ENCODE results near the gene GRM6.

The GRM6 gene

GRCh38 chr5:178994580-178995340 is at the start of gene GRM6:
Gene GRM6, minus strand, starts transcription at chr5:178995320. Its CDS starts 376 bp downstream, at chr5:178994944.
- no peak for DNase-seq (ENCODE audit: low read depth in 2 of 3, low spot score in 2 of 3)

DNA sequence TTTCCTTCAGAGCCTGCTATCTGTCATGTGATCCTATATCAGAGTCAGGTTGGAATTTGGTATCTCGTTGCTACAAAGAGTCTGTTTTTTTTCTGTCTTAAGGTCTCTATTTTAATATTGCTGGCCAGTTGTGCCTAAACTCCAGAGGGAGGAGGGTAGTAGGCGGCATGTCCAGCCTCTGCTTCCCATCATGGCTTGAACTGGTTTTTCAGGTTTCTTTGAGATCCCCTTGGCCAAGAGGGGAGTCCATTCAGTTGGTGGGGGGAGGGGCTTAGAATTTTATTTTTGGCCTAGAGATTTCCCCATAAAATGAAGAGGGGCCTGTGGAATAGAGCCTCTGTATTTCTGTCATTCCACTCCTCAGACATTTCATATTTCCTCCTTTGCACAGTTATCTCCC is 49.6 kb upstream of the GRM6 start:
- DNase-seq (ENCODE audit: low read depth in 2 of 3, low spot score in 2 of 3) = no peak

DNA sequence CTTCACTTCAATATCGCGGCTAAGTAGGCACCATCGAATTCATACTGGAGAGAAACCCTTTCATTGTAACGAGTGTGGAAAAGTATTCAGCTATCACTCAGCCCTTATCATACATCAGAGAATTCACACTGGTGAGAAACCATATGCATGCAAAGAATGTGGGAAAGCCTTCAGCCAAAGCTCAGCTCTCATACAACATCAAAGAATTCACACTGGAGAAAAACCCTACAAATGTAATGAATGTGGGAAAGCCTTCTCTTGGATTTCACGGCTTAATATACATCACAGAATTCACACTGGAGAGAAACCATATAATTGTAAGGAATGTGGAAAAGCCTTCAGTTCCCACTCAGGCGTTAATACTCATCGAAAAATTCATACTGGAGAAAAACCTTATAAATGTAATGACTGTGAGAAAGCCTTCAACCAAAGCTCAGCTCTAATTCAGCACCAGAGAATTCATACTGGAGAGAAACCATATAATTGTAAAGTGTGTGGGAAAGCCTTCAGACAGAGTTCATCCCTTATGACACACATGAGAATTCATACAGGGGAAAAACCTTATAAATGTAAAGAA is 38.0 kb upstream of the GRM6 start:
- no peak for DNase-seq (ENCODE audit: low read depth in 2 of 3, low spot score in 2 of 3)

GRCh38 chr5:179023528-179024189 is 28.5 kb upstream of the GRM6 start, which contains the start of gene ZNF879:
Gene ZNF879, plus strand, starts transcription at chr5:179023804. Its CDS starts 1,201 bp downstream, at chr5:179025005.
- DNase-seq (ENCODE audit: low read depth in 2 of 3, low spot score in 2 of 3) = peak; percentile 77 to 83 (median 79)

- no peak for DNase-seq (ENCODE audit: low read depth in 2 of 3, low spot score in 2 of 3)
Observed at GRCh38 chr5:179008667-179009066, 13.5 kb upstream of the GRM6 start.

DNA sequence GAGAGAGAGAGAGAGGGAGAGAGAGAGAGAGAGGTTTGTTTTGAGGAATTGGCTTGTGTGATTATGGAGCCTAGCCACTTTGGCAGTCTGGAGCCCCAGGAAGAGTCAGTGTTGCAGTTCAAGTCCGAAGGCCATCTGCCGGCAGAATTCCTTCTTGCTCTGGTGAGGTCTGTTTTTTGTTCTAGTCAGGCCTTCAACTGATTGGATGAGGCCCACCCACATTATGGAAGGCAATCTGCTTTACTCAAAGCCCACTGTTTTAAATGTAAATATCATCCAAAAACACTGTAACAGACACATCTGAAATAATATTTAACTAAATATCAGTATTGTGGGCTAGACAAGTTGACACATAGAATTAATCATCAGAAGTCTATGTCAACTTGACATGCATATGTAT is 11.4 kb upstream of the GRM6 start:
- no peak for DNase-seq (ENCODE audit: low read depth in 2 of 3, low spot score in 2 of 3)

DNA sequence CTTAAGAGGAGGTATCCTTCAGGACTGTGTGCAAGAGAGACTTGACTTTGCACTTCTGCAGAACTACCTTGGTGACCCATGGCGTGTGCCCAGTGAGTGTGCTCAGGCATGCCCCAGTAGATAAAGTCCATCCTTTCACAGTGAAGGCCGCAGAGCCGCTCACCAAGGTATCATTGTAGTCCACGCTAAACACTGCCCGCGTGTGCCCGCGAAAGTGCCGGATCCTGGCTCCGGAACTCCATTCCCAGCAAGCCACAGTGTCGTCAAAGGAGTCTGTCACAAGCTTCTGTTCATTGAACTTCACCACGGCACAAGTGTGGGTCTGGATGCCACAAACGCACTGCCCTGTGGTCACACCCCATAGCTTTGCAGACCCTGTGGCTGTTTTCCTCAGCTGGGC is 3.3 kb upstream of the GRM6 start:
- DNase-seq (ENCODE audit: low read depth in 2 of 3, low spot score in 2 of 3) = no peak

DNA sequence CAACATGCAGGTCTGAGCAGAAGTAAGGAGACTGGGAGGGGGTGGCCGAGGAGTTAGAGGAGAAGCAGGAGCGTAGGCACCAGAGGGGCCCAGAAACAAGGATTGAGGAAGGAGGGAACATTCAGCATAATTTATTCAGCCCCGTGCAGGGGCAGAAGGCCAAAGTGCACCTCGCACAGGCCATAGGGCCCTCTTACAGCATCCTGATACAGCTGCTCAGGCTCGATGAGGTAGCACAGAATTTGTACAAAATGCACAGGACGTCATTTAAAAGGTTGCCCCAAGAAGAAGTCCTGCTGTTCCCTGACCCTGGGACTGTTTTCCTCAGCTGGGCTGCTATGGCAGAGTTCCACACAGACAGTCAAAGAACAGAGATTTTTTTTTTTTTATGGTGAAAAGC is 2.1 kb upstream of the GRM6 start:
- DNase-seq (ENCODE audit: low read depth in 2 of 3, low spot score in 2 of 3) = no peak

- DNase-seq (ENCODE audit: low read depth in 2 of 3, low spot score in 2 of 3) = no peak
Observed at GRCh38 chr5:178996156-178996555, 1.0 kb upstream of the GRM6 start.

DNA sequence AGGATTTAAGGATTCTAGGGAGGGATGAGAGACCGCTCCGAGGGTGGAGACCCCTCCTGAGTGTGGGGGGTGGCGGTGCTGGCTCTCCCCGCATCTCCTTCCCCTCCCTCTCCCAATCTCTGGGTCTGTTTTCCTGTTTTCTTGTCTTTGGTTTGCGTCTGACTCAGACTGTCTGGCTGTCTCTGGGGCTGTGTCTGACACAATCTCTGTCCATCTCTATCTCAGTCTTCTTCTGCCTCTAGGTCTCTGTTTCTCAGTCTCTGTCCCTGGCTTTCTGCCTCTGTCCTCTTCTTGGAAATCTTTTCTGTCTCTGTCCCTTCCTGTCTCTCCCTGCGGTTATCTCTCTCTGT is 196 bp upstream of the GRM6 start:
- no peak for DNase-seq (ENCODE audit: low read depth in 2 of 3, low spot score in 2 of 3)

- no peak for DNase-seq (ENCODE audit: low read depth in 2 of 3, low spot score in 2 of 3)
Observed at GRCh38 chr5:178993955-178994579, 1.1 kb downstream of the GRM6 start.

GRCh38 chr5:178993236-178993765 is 1.8 kb downstream of the GRM6 start:
- DNase-seq (ENCODE audit: low read depth in 2 of 3, low spot score in 2 of 3) = no peak

DNA sequence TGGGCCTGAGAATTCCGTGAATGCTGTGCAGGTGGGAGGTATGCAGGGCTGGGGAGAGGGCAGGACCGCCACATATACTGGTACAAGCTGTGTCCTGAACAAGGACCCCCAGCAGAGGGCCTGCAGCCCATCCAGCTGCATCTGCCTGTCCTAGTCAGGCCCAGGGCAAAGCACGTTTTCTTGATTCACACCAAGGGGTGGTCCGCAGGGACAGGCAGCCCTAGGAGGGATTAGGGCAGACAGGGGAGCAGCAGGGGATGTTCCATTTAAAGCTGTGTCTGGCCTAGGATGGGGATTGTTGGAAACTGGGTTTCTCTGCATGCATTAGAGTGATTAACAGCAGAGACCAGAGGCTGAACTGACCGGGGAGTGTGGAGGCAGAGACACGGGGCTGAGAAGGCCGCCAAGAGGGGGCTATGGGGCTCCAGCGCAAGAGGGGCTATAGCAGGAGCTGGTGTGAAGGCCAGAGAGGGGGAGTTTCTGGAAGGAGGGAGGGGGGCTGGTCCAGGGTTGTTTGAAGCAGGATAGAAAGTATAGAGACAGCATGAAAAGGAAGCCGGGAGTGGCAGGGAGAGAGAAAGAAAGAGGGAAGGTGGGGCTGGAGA is 2.7 kb downstream of the GRM6 start:
- no peak for DNase-seq (ENCODE audit: low read depth in 2 of 3, low spot score in 2 of 3)

DNA sequence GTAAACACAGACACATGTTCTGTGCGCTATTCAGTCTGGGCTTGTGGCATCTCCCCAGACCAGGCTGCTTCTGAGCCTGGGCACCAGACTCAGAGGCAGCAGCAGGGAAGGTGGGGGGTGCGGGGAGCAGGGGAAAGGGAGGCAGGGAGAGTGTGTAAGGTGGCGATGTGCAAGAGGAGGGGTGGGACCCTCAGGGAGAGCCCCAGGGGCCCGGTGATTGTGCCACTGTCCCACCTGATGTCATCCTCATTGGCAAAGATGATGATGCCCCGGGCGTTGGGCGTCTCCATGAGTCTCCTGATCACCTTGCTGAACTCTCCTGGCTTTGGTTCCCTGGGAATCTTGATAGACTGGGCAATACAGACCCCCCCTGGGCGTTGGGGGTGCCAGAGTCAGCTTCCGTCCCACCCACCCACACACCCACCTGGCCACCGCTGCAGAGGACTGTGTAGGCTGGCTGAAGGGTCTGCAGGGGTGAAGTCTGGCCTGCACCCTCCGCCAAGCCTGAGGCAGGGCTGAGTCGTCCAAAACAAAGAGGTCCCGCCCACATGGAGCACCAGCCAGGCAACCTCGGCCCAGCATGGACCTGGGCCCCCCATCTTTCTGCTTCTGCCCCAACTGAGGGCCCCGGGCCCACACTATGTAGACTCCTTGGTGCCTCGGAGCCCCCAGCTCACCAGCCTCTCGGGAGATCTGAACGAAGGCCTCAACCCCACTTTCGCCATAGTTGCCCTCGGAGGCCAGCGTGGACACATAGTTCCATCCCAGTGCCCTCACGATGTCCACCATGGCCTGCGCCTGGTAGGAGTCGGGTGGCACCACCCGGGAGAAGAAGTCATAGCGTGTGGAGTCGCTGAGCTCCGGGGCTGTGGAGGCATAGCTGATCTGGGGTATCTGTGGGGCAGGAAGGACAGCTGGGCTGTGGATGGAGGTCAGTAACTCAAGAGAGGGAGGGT is 3.7 kb downstream of the GRM6 start:
- DNase-seq (ENCODE audit: low read depth in 2 of 3, low spot score in 2 of 3) = no peak

GRCh38 chr5:178990491-178990890 is 4.6 kb downstream of the GRM6 start:
- DNase-seq (ENCODE audit: low read depth in 2 of 3, low spot score in 2 of 3) = no peak

GRCh38 chr5:178989311-178989710 is 5.8 kb downstream of the GRM6 start:
- DNase-seq (ENCODE audit: low read depth in 2 of 3, low spot score in 2 of 3) = no peak

GRCh38 chr5:178988436-178989220 is 6.5 kb downstream of the GRM6 start:
- no peak for DNase-seq (ENCODE audit: low read depth in 2 of 3, low spot score in 2 of 3)

- no peak for DNase-seq (ENCODE audit: low read depth in 2 of 3, low spot score in 2 of 3)
Observed at GRCh38 chr5:178986326-178986960, 8.7 kb downstream of the GRM6 start.

All from activated CD8-positive, alpha-beta memory T cell treated with anti-CD3 and anti-CD28 coated beads for 48 hours (primary cell).